ENCODE results near the gene PRR5L. TPM values are rescaled to one million over a fixed set of nuclear protein-coding genes. Genes with fewer than 3 reads are reported as not detected.

The PRR5L gene
- total RNA-seq, 6 experiments from 2014 or later = 19.9 to 27.5 (median 24.9) TPM

- H3K27me3 Mint-ChIP-seq (ENCODE audit: insufficient read depth) = peaks cover 8% of the 10 kb centered on the region
- H3K36me3 Mint-ChIP-seq (ENCODE audit: low read depth) = no peaks in the 10 kb centered on the region
- DNase-seq = no peak
- no peaks in the 10 kb centered on the region for H3K9me3 Mint-ChIP-seq
- H3K4me1 Mint-ChIP-seq (ENCODE audit: low read depth) = peaks cover 13% of the 10 kb centered on the region; the same call in 1 of the 2 replicates
- no peak overlapping the region for H3K4me3 Mint-ChIP-seq
- peak overlapping the region; percentile 13; the same call in 1 of the 2 replicates for H3K27ac Mint-ChIP-seq
- TF ChIP-seq CTCF (IDR thresholded peaks at IDR 0.05) = no peak
Observed at GRCh38 chr11:36345084-36345511, 49.0 kb downstream of the PRR5L start.

- no peak for TF ChIP-seq CTCF (IDR thresholded peaks at IDR 0.05)
- H3K27ac Mint-ChIP-seq = no peak overlapping the region
- H3K4me1 Mint-ChIP-seq (ENCODE audit: low read depth) = peaks cover 12% of the 10 kb centered on the region; the same call in 1 of the 2 replicates
- no peak for DNase-seq
- no peak overlapping the region for H3K4me3 Mint-ChIP-seq
- H3K27me3 Mint-ChIP-seq (ENCODE audit: insufficient read depth) = peaks cover 8% of the 10 kb centered on the region
- H3K36me3 Mint-ChIP-seq (ENCODE audit: low read depth) = no peaks in the 10 kb centered on the region
- no peaks in the 10 kb centered on the region for H3K9me3 Mint-ChIP-seq
Observed at GRCh38 chr11:36345535-36346141, 49.5 kb downstream of the PRR5L start.

GRCh38 chr11:36346562-36347383 is 50.7 kb downstream of the PRR5L start:
- TF ChIP-seq CTCF (IDR thresholded peaks at IDR 0.05) = no peak

GRCh38 chr11:36347384-36347906 is 51.4 kb downstream of the PRR5L start:
- DNase-seq = no peak
- Mint-ChIP-seq H3K36me3 (ENCODE audit: low read depth) (no peaks in the 10 kb centered on the region), H3K4me1 (ENCODE audit: low read depth) (peaks cover 16% of the 10 kb centered on the region), H3K27me3 (ENCODE audit: insufficient read depth) (peaks cover 8% of the 10 kb centered on the region), H3K9me3 (no peaks in the 10 kb centered on the region), H3K27ac (no peak overlapping the region), H3K4me3 (no peak overlapping the region)
- TF ChIP-seq CTCF (IDR thresholded peaks at IDR 0.05) = no peak

More at GRCh38 chr11:36346562-36347383, 50.7 kb downstream of the PRR5L start:
- DNase-seq = no peak
- peaks cover 10% of the 10 kb centered on the region; the same call in 1 of the 2 replicates for H3K4me1 Mint-ChIP-seq (ENCODE audit: low read depth)
- H3K4me3 Mint-ChIP-seq = no peak overlapping the region
- peaks cover 8% of the 10 kb centered on the region for H3K27me3 Mint-ChIP-seq (ENCODE audit: insufficient read depth)
- no peaks in the 10 kb centered on the region for H3K36me3 Mint-ChIP-seq (ENCODE audit: low read depth)
- H3K9me3 Mint-ChIP-seq = no peaks in the 10 kb centered on the region
- H3K27ac Mint-ChIP-seq = no peak overlapping the region

- Mint-ChIP-seq H3K4me3 (no peak overlapping the region), H3K4me1 (ENCODE audit: low read depth) (peaks cover 37% of the 10 kb centered on the region), H3K9me3 (no peaks in the 10 kb centered on the region), H3K27me3 (ENCODE audit: insufficient read depth) (peaks cover 9% of the 10 kb centered on the region), H3K27ac (peak overlapping the region; percentile 12; the same call in 1 of the 2 replicates), H3K36me3 (ENCODE audit: low read depth) (no peaks in the 10 kb centered on the region)
- no peak for TF ChIP-seq CTCF (IDR thresholded peaks at IDR 0.05)
- DNase-seq = no peak
Observed at GRCh38 chr11:36349351-36350136, 53.5 kb downstream of the PRR5L start.
